OCI-LY1 (cell line): ENCODE data around the gene CSMD2.

Experiments
- CTCF ChIP-seq: fragments of 200-600 bp; sonication (generic), shearing (Covaris generic); IDR thresholded peaks from 2 replicates; pipeline ENCODE4 v1.5.1; 2017; ENCODE audit warnings: mild to moderate bottlenecking, antibody characterized with exemption, low read length, moderate library complexity, mixed read lengths
- EZH2 ChIP-seq: fragments of 200-600 bp; sonication (generic), shearing (Covaris generic); IDR thresholded peaks from 2 replicates; pipeline ENCODE4 v1.8.0; 2017; ENCODE audit warnings: borderline replicate concordance, mixed run types, mild to moderate bottlenecking, antibody characterized with exemption, low read length, moderate library complexity, mixed read lengths

- TF ChIP-seq CTCF (no peak), EZH2 (no peak)
Observed at GRCh38 chr1:33792216-33792615, 372.8 kb downstream of the CSMD2 start.
